PC-3 (cell line): Measurements from ENCODE around the gene CLMN.

Experiments used
- EZH2 ChIP-seq: fragments of 300-600 bp; sonication (generic); IDR thresholded peaks from one replicate; pipeline ENCODE4 v1.6.1; 2017; ENCODE audit warnings: antibody characterized with exemption, mild to moderate bottlenecking, low read length; ENCODE audit not compliant: unreplicated experiment
- EZH2phosphoT487 ChIP-seq: fragments of 300-600 bp; sonication (generic); IDR thresholded peaks from 2 replicates; pipeline ENCODE4 v1.6.1; 2018; ENCODE audit warnings: mild to moderate bottlenecking, antibody characterized with exemption, low read length, borderline replicate concordance
- TF ChIP-seq, protein P1 (sequence below): fragments of 300-600 bp; sonication (generic); conservative IDR thresholded peaks from 2 replicates; pipeline ENCODE4 v1.5.1; 2017; ENCODE audit warnings: antibody characterized with exemption, low read depth, mild to moderate bottlenecking, low read length

- TF ChIP-seq, protein P1, sequence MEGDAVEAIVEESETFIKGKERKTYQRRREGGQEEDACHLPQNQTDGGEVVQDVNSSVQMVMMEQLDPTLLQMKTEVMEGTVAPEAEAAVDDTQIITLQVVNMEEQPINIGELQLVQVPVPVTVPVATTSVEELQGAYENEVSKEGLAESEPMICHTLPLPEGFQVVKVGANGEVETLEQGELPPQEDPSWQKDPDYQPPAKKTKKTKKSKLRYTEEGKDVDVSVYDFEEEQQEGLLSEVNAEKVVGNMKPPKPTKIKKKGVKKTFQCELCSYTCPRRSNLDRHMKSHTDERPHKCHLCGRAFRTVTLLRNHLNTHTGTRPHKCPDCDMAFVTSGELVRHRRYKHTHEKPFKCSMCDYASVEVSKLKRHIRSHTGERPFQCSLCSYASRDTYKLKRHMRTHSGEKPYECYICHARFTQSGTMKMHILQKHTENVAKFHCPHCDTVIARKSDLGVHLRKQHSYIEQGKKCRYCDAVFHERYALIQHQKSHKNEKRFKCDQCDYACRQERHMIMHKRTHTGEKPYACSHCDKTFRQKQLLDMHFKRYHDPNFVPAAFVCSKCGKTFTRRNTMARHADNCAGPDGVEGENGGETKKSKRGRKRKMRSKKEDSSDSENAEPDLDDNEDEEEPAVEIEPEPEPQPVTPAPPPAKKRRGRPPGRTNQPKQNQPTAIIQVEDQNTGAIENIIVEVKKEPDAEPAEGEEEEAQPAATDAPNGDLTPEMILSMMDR, result no peak
- TF ChIP-seq EZH2 (no peak), EZH2phosphoT487 (no peak)
Measured at GRCh38 chr14:95234426-95234825, 85.3 kb downstream of the CLMN start.
